Neuronal stem cell (in vitro differentiated cells): Measurements from ENCODE around the gene HMGCS2.

Experiments used
- DNase-seq: peaks from one replicate; pipeline ENCODE4 v3.0.0-alpha.2; 2013; ENCODE audit warnings: low spot score
- H2AFZ ChIP-seq: one replicate; pipeline ENCODE4 v1.6.1; 2013; ENCODE audit warnings: mild to moderate bottlenecking, low read length, inconsistent platforms
- H2AK5ac ChIP-seq: 2 replicates; pipeline ENCODE4 v1.6.1; 2013; ENCODE audit warnings: low read depth, mild to moderate bottlenecking, inconsistent platforms, low read length, moderate library complexity, mixed read lengths
- H2BK120ac ChIP-seq: 2 replicates; pipeline ENCODE4 v1.6.1; 2013; ENCODE audit warnings: low read depth, mild to moderate bottlenecking, inconsistent platforms, low read length, moderate library complexity, mixed read lengths
- H2BK12ac ChIP-seq: one replicate; pipeline ENCODE4 v1.6.1; 2013; ENCODE audit warnings: low read length, inconsistent platforms
- H2BK15ac ChIP-seq: 2 replicates; pipeline ENCODE4 v1.6.1; 2013; ENCODE audit warnings: mild to moderate bottlenecking, low read length, inconsistent platforms, mixed read lengths
- H2BK5ac ChIP-seq: one replicate; pipeline ENCODE4 v1.6.1; 2013; ENCODE audit warnings: inconsistent platforms, mild to moderate bottlenecking, low read length, moderate library complexity
- H3K14ac ChIP-seq: one replicate; pipeline ENCODE4 v1.6.1; 2013; ENCODE audit warnings: low read length, inconsistent platforms
- H3K18ac ChIP-seq: 2 replicates; pipeline ENCODE4 v1.6.1; 2013; ENCODE audit warnings: low read length, inconsistent platforms
- H3K23ac ChIP-seq: 2 replicates; pipeline ENCODE4 v1.6.1; 2013; ENCODE audit warnings: low read depth, mild to moderate bottlenecking, mixed read lengths, low read length, inconsistent platforms; ENCODE audit not compliant: poor library complexity
- H3K27ac ChIP-seq: replicated peaks from 3 replicates; pipeline ENCODE4 v1.5.1; 2013; ENCODE audit warnings: low read length, inconsistent platforms
- H3K27me3 ChIP-seq, 3 experiments: 2 replicates each; pipeline ENCODE4 v1.6.1; 2013; ENCODE audit warnings: low read length in 3 of 3, mild to moderate bottlenecking in 2 of 3, inconsistent platforms in 1 of 3, low read depth in 1 of 3, mixed read lengths in 1 of 3, moderate library complexity in 1 of 3; ENCODE audit not compliant: control insufficient read depth in 3 of 3, insufficient read depth in 3 of 3
- H3K36me3 ChIP-seq, 2 donors: replicated peaks in 1 of 2; 2 replicates each; pipeline ENCODE4 v1.6.1; 2013; ENCODE audit warnings: low read length in 2 of 2; ENCODE audit not compliant: control insufficient read depth in 2 of 2, insufficient read depth in 2 of 2
- H3K4ac ChIP-seq: 2 replicates; pipeline ENCODE4 v1.6.1; 2013; ENCODE audit warnings: inconsistent platforms, mild to moderate bottlenecking, low read length, moderate library complexity
- H3K4me1 ChIP-seq, 2 donors: 1 replicate in 1 of 2; 2 replicates in 1 of 2; pipeline ENCODE4 v1.6.1; 2013; ENCODE audit warnings: low read length in 2 of 2, low read depth in 1 of 2; ENCODE audit not compliant: control insufficient read depth in 2 of 2, insufficient read depth in 1 of 2
- H3K4me2 ChIP-seq: one replicate; pipeline ENCODE4 v1.6.1; 2013; ENCODE audit warnings: mild to moderate bottlenecking, low read length, inconsistent platforms; ENCODE audit not compliant: insufficient read depth, poor library complexity, severe bottlenecking
- H3K4me3 ChIP-seq, 2 donors: 2 replicates each; pipeline ENCODE4 v1.5.1; 2013; ENCODE audit warnings: low read length in 2 of 2, mild to moderate bottlenecking in 2 of 2, inconsistent platforms in 1 of 2, moderate library complexity in 1 of 2
- H3K79me1 ChIP-seq: one replicate; pipeline ENCODE4 v1.6.1; 2013; ENCODE audit warnings: low read depth, mild to moderate bottlenecking, inconsistent platforms, low read length, moderate library complexity
- H3K9ac ChIP-seq: one replicate; pipeline ENCODE4 v1.6.1; 2013; ENCODE audit warnings: mild to moderate bottlenecking, low read depth, low read length, inconsistent platforms; ENCODE audit not compliant: poor library complexity
- H3K9me3 ChIP-seq, 2 donors: replicated peaks in 1 of 2; 2 replicates each; pipeline versions ENCODE3 to v1.6.1; 2013; ENCODE audit warnings: low read length in 2 of 2, mild to moderate bottlenecking in 2 of 2, inconsistent platforms in 1 of 2, low read depth in 1 of 2, mixed read lengths in 1 of 2, moderate library complexity in 1 of 2; ENCODE audit not compliant: control insufficient read depth in 2 of 2, insufficient read depth in 1 of 2
- H4K8ac ChIP-seq: one replicate; pipeline ENCODE4 v1.6.1; 2013; ENCODE audit warnings: low read depth, mild to moderate bottlenecking, inconsistent platforms, low read length, moderate library complexity
- H4K91ac ChIP-seq: one replicate; pipeline ENCODE4 v1.6.1; 2013; ENCODE audit warnings: low read length, low read depth, mild to moderate bottlenecking, inconsistent platforms; ENCODE audit not compliant: poor library complexity
- WGBS, 2 donors: extraction: QIAGEN DNeasy Blood & Tissue Kit; methylation state at CpG; one replicate each; pipeline ENCODE4 v1.1.7; 2013; ENCODE audit warnings: missing lambda C conversion rate in 2 of 2, mixed read lengths in 1 of 2; ENCODE audit not compliant: insufficient read length in 2 of 2, insufficient replicate concordance in 1 of 2; ENCODE audit errors: extremely low coverage in 2 of 2; 5-methylcytosine and 5-hydroxymethylcytosine counted together

The HMGCS2 gene

DNA sequence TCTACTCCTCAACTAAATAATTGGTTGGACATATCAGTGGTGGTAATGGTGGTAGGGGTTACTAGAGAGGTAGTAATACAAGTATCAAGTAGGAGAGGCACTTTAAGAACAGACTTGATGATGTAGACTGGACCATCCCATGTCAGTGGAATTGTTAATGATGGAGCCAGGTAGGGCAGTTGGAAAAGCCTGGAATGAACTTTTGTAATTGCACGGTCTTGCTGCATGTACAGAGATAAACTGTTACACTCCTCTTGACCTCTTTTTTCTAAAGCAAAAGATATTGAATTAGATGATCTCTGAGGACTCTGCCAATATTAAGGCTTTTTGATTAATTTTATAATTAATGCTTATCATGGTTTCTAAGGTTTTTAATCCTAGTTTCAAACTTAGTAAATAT, 5.8 kb downstream of the HMGCS2 start:
- no peak overlapping the region for H3K9ac ChIP-seq
- H3K18ac ChIP-seq, result no peak overlapping the region
- no peak overlapping the region for H2BK12ac ChIP-seq
- H3K4ac ChIP-seq, result no peak overlapping the region
- H3K4me3 ChIP-seq, result no peak overlapping the region
- H3K9me3 ChIP-seq, result peaks cover 0 to 3% of the 10 kb centered on the region in 2 donors
- H2BK15ac ChIP-seq, result no peak overlapping the region
- no peak overlapping the region for H2BK5ac ChIP-seq
- no peak overlapping the region for H3K14ac ChIP-seq
- WGBS, 2 donors, result no CpG with 5 or more reads among the region's 1 CpG
- no peak overlapping the region for H4K8ac ChIP-seq
- H2AK5ac ChIP-seq, result no peak overlapping the region
- DNase-seq, result no peak
- H3K79me1 ChIP-seq, result no peaks in the 10 kb centered on the region
- H3K4me1 ChIP-seq, result peaks cover 0 to under 1% of the 10 kb centered on the region in 2 donors
- H2AFZ ChIP-seq, result no peak overlapping the region
- H3K23ac ChIP-seq, result no peak overlapping the region
- no peaks in the 10 kb centered on the region for H3K36me3 ChIP-seq
- no peak overlapping the region for H4K91ac ChIP-seq
- H2BK120ac ChIP-seq, result no peak overlapping the region
- no peak overlapping the region for H3K4me2 ChIP-seq
- no peak overlapping the region for H3K27ac ChIP-seq
- peaks cover 0 to 13% (median 0%) of the 10 kb centered on the region in 3 experiments for H3K27me3 ChIP-seq

DNA sequence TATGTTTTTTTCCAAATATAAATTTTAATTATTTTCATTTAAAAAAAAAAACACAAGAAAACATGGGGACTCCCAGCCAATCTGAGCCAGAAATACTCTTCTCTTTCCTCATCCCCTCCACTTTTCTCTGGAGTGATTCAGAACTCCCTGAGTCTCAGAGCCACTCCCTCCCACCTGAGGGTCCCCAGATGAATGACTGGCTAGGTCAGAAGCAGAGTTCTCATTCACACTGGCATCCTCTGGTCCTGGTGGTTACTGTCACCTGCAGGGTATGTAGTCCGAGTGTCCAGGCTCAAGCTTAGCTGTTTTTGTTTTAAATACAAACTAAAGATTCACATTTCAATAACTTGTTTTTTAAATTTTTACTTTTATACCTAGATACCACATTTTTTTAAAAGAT, 6.3 kb downstream of the HMGCS2 start:
- Histone ChIP-seq H3K4me3 (no peak overlapping the region), H3K23ac (no peak overlapping the region), H3K9ac (no peak overlapping the region), H4K91ac (no peak overlapping the region), H3K79me1 (no peaks in the 10 kb centered on the region), H4K8ac (no peak overlapping the region), H3K27me3 (peaks cover 0 to 12% (median 0%) of the 10 kb centered on the region in 3 experiments), H3K27ac (no peak overlapping the region), H3K18ac (no peak overlapping the region), H3K4me2 (no peak overlapping the region), H2BK15ac (no peak overlapping the region), H3K9me3 (peaks cover 0 to 3% of the 10 kb centered on the region in 2 donors), H2BK120ac (no peak overlapping the region), H3K14ac (no peak overlapping the region), H2BK5ac (no peak overlapping the region), H3K4me1 (no peaks in the 10 kb centered on the region), H2AFZ (no peak overlapping the region), H3K4ac (no peak overlapping the region), H2BK12ac (no peak overlapping the region), H2AK5ac (no peak overlapping the region), H3K36me3 (no peaks in the 10 kb centered on the region)
- WGBS, 2 donors, result no CpG with 5 or more reads among the region's 1 CpG
- no peak for DNase-seq

DNA sequence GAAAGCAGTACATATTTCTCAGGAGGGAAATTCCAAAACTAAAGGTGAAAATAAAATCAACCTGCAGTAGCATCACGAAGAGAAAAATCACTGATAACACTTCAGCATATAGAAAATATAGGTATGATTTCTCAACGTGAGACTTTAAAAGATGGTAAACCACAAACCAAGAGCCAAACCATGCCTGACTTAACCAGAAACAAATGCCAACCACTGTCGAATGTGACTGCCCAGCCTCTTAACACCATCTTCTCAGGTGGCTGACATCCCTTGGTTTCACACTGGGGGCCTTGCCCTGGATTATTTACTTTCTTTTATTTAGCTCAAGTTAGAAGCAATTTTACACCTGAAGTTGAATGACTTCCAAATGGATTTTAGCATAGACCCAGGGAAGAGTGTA, 10.1 kb downstream of the HMGCS2 start:
- no CpG with 5 or more reads among the region's 3 CpGs for WGBS, 2 donors
- peaks cover 0 to 9% (median 0%) of the 10 kb centered on the region in 3 experiments for H3K27me3 ChIP-seq

GRCh38 chr1:119752592-119752991, 16.1 kb downstream of the HMGCS2 start:
- Histone ChIP-seq H3K14ac (no peak overlapping the region), H2BK12ac (no peak overlapping the region), H4K91ac (no peak overlapping the region), H2BK15ac (no peak overlapping the region), H3K4me1 (peaks cover 0 to 4% of the 10 kb centered on the region in 2 donors), H3K9me3 (no peaks in the 10 kb centered on the region), H3K23ac (no peak overlapping the region), H3K79me1 (no peaks in the 10 kb centered on the region), H3K27me3 (peaks cover 0 to 12% (median 0%) of the 10 kb centered on the region in 3 experiments), H3K27ac (no peak overlapping the region), H4K8ac (no peak overlapping the region), H3K4ac (no peak overlapping the region), H3K18ac (no peak overlapping the region), H3K36me3 (no peaks in the 10 kb centered on the region), H2BK120ac (no peak overlapping the region), H2AK5ac (no peak overlapping the region), H2AFZ (no peak overlapping the region), H2BK5ac (no peak overlapping the region), H3K4me2 (no peak overlapping the region), H3K4me3 (no peak overlapping the region), H3K9ac (no peak overlapping the region)
- no CpG with 5 or more reads among the region's 4 CpGs for WGBS, 2 donors
- no peak for DNase-seq

More for the DNA sequence above, 10.1 kb downstream of the HMGCS2 start:
- H2BK15ac ChIP-seq, result no peak overlapping the region
- H3K4ac ChIP-seq, result no peak overlapping the region
- no peak overlapping the region for H2AFZ ChIP-seq
- H3K4me2 ChIP-seq, result no peak overlapping the region
- no peak overlapping the region for H3K23ac ChIP-seq
- H2BK5ac ChIP-seq, result no peak overlapping the region
- H3K27ac ChIP-seq, result no peak overlapping the region
- H3K4me3 ChIP-seq, result no peak overlapping the region
- no peaks in the 10 kb centered on the region for H3K79me1 ChIP-seq
- no peaks in the 10 kb centered on the region for H3K9me3 ChIP-seq
- H3K9ac ChIP-seq, result no peak overlapping the region
- no peak for DNase-seq
- H2AK5ac ChIP-seq, result no peak overlapping the region
- H3K4me1 ChIP-seq, result no peaks in the 10 kb centered on the region
- H2BK120ac ChIP-seq, result no peak overlapping the region
- no peak overlapping the region for H3K14ac ChIP-seq
- no peak overlapping the region for H2BK12ac ChIP-seq
- H4K91ac ChIP-seq, result no peak overlapping the region
- no peak overlapping the region for H3K18ac ChIP-seq
- H3K36me3 ChIP-seq, result no peaks in the 10 kb centered on the region
- H4K8ac ChIP-seq, result no peak overlapping the region
